NCI-H2029 treated with DMSO at 0.1 percent for 48 hours (cell line): ENCODE data around the gene GOLPH3L.
"Not testable (repeated sequence)": the region's sequence is repeated elsewhere in the genome, so short reads cannot be mapped to it uniquely, and the experiment has no call there.

Source experiments
- DNase-seq: peaks from one replicate; lab custom pipeline; 2025; lab: John Stamatoyannopoulos, UW

GOLPH3L gene

GRCh38 chr1:150657064-150657463, 39.9 kb downstream of the GOLPH3L start:
- not testable (repeated sequence) for DNase-seq

GRCh38 chr1:150654635-150655034, 42.3 kb downstream of the GOLPH3L start:
- DNase-seq = not testable (repeated sequence)

GRCh38 chr1:150650193-150650592, 46.8 kb downstream of the GOLPH3L start:
- peak; percentile 17 for DNase-seq

- no peak for DNase-seq
These were observed 47.4 kb downstream of the GOLPH3L start for GRCh38 chr1:150649441-150650075.

- DNase-seq = no peak
These were observed 54.7 kb downstream of the GOLPH3L start for GRCh38 chr1:150642296-150642695.

- not testable (repeated sequence) for DNase-seq
These were observed 55.7 kb downstream of the GOLPH3L start for GRCh38 chr1:150641126-150641815.

GRCh38 chr1:150638430-150638829, 58.5 kb downstream of the GOLPH3L start:
- DNase-seq = not testable (repeated sequence)

GRCh38 chr1:150634839-150635622, 61.9 kb downstream of the GOLPH3L start:
- DNase-seq = not testable (repeated sequence)

- DNase-seq = peak; percentile 96
These were observed 67.6 kb downstream of the GOLPH3L start, which contains the start of gene ENSA for GRCh38 chr1:150629115-150629928. Gene ENSA, minus strand, starts transcription at chr1:150629612. Its CDS starts 142 bp downstream, at chr1:150629470.

GRCh38 chr1:150628766-150629114, 68.2 kb downstream of the GOLPH3L start:
- DNase-seq = no peak

- DNase-seq = no peak
These were observed 69.0 kb downstream of the GOLPH3L start for GRCh38 chr1:150627826-150628410.

- DNase-seq = no peak
These were observed 70.8 kb downstream of the GOLPH3L start for GRCh38 chr1:150626150-150626549.

GRCh38 chr1:150624546-150624945, 72.4 kb downstream of the GOLPH3L start:
- DNase-seq = not testable (repeated sequence)

- DNase-seq = not testable (repeated sequence)
These were observed 72.8 kb downstream of the GOLPH3L start for GRCh38 chr1:150624134-150624533.

- no peak for DNase-seq
These were observed 74.5 kb downstream of the GOLPH3L start for GRCh38 chr1:150622303-150622975.

- no peak for DNase-seq
These were observed 75.3 kb downstream of the GOLPH3L start for GRCh38 chr1:150621497-150622302.

- no peak for DNase-seq
These were observed 76.0 kb downstream of the GOLPH3L start for GRCh38 chr1:150620919-150621318.

- no peak for DNase-seq
These were observed 77.1 kb downstream of the GOLPH3L start for GRCh38 chr1:150619576-150620509.
